CD4-positive, alpha-beta T cell treated with Interleukin-21 for 1 hour (primary cell): ENCODE measurements around the gene PRDM8.
"Not testable (repeated sequence)": the region's sequence is repeated elsewhere in the genome, so short reads cannot be mapped to it uniquely, and the experiment has no call there.

Experiments used
- DNase-seq: peaks from one replicate; pipeline ENCODE4 v3.0.0-alpha.2; 2020

The PRDM8 gene

GRCh38 chr4:80196922-80197573, at the start of gene PRDM8:
PRDM8 (plus strand) TSS chr4:80197503; CDS start chr4:80200081, 2,578 bp downstream.
- DNase-seq: peak; percentile 35

DNA sequence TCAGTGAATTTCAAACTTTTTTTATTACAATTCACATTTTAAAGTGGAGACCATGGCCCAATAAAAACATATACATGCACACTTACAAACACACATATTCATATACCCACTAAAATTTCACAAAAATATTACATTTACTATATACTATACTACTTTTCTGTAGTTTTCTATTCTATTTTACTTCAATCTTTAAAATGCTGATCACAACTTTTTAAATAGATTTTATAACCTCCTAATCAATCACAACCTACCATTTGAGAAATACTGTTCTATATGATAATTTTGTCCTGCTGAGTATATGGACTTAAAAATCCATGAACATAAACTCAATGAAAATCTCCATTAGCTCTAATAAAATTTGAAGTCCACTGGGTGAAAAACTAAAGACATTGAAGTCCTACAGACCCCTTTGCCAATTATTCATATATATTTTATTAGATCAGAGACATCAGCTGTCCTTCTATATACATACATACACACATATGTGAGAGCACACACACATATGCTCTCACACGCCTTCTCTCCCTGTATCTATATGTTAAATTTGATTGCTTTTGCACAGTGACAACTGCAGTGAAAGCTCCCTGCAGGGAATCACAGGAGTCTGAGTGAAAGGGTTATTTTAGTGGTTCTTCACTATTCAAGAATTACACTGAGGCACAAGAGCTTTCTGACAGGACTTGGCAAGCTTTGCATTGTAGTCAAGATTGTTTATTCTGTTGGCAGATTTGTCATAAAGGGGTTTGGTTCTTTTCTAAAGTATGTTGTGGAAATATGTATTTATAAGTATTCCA, 46.7 kb upstream of the PRDM8 start:
- no peak for DNase-seq

DNA sequence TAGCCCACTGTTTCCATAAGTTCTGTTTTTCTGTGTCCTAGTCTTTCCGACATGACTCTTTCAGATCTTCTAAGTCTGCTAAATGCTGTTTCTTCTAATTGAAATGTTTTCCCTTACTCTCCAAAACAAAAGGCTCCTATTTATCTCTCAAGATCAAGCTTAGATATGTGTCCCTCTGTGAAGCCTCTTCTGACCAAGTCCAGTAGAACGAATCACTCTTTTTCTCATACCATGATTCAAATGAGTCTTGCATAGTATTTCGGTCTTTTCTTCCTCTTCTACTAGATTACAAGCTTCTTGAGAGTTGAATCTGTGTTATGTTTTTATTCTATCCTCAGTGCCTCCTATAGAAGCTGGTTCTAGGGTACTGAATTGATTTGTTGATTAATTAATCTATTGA, 45.3 kb upstream of the PRDM8 start:
- no peak for DNase-seq

- no peak for DNase-seq
These were observed 43.3 kb upstream of the PRDM8 start for GRCh38 chr4:80153874-80154544.

DNA sequence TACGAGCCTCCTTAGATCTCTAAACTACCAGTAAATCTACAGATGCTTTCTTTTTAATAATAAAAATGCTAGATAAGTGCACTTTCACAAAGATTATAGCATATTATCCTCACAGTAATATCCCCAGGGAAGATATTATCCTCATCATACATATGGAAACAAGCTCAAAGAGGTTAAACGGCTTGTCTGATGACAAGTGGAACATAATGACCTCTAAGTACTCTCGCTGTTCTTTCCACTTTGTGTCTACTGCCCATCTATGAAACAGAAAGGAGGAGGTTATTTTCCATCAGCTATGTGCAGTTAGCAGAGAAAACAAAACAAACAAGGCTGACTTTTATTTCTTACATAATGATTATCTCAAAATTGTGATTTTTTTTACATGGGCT, 42.8 kb upstream of the PRDM8 start:
- DNase-seq: no peak

DNA sequence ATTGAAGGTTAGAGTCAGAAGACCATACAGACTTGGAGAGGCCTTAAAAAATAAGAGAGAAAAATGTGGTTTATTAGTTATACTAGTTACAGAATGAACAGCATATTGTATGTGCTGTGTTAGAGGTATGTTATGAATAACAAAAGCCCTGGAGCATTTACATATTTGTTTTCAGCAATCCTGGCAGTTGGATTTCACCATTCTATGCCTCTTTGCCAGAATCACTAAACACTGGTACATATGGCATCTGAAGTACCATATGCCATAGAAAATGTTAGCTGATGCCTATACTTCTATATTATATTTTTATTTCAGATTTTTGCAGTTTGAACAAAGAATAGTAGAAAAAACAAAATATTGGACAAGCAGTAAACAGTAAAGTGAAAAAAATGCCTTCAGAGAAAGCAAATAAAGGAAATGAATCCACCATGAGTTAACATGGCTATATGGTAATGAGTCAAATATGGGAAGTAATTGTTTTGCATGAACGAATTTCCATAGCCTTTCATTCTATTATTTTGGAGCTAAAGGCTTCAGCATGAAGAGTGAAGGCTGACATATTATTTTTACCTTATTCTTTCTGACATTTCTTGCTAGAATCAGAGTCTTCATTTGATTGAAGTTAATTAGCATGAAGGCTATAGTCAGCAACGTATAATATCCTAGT, 41.9 kb upstream of the PRDM8 start:
- no peak for DNase-seq

- no peak for DNase-seq
These were observed 40.9 kb upstream of the PRDM8 start for GRCh38 chr4:80156410-80156809.

DNA sequence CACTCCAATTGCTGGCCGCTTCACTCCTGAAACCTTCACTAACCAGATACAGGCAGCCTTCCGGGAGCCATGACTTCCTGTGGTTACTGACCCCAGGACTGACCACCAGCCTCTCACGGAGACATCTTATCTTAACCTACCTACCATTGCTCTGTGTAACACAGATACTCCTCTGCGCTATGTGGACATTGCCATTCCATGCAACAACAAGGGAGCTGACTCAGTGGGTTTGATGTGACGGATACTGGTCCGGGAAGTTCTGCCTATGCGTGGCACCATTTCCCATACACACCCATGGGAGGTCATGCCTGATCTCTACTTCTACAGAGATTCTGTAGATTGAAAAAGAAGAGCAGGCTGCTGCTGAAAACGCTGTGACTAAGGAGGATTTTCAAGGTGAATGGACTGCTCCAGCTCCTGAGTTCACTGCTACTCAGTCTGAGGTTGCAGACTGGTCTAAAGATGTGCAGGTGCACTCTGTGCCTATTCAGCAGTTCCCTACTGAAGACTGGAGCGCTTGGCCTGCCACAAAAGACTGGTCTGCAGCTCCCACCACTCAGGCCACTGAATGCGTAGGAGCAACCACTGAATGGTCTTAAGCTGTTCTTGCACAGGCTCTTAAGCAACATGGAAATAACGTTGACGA, 35.8 kb upstream of the PRDM8 start:
- no peak for DNase-seq

- no peak for DNase-seq
These were observed 34.9 kb upstream of the PRDM8 start for GRCh38 chr4:80162418-80162817.

- DNase-seq: no peak
These were observed 31.4 kb upstream of the PRDM8 start for GRCh38 chr4:80165855-80166254.

DNA sequence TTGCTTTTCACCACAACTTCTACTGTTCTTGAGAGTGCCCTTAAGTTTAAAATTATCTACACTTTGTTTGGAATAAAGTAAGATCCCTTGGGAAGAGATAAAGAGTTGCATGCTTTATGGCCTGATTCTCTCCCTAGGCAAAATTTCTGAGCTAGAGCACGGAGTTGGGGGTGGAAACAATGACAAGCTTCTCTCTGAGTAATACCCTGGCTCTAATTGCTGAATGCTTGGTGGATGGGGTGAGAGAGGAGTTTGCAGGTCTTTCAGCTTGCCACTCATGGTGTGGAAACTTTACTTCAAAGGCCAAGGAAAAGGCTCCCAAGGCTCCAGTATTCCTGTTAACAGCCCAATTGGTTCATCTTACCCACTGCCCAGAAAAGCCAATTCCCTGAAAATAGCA, 26.1 kb upstream of the PRDM8 start:
- no peak for DNase-seq

GRCh38 chr4:80171656-80172055, 25.6 kb upstream of the PRDM8 start:
- no peak for DNase-seq

- DNase-seq: peak; percentile 41
These were observed 25.1 kb upstream of the PRDM8 start for GRCh38 chr4:80172203-80172602.

DNA sequence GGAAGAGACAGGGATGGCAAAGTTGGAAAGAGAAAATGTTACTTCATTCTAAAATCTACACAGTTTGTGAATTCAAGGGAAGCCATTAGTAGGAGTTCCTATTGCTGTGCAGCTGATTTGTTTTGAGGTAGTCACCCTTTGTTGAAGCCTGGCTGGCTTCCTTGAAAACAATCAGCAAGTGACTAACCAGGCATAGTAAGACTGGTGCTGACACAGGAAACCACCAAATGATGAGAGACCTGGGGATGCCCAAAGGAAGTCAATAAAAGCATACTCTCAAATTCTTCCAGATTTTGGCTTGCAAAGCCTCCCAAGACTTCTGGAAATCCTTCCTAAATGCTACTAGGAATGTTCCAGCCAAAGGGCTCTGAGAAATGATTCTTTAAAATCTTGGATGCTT, 23.9 kb upstream of the PRDM8 start:
- DNase-seq: peak; percentile 78

DNA sequence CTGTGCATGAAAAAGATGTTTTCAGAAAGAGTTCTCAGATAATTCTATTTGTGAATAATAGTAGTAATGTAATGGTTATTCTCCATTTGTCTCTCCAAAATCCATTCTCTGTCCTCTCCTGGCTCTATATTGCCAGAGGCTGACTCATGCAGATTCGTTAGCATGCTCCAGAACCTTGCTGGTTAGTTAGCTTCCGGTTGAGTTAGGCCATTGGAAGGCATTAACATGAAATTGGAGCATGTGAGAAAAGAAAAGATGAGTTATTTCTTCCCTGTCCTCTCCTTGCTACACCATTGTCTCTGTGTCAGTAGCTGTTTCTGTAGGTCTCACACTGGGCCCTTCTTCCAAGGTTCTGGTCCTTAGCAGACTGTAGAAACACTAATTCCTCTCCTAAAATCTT, 23.5 kb upstream of the PRDM8 start:
- DNase-seq: no peak

DNA sequence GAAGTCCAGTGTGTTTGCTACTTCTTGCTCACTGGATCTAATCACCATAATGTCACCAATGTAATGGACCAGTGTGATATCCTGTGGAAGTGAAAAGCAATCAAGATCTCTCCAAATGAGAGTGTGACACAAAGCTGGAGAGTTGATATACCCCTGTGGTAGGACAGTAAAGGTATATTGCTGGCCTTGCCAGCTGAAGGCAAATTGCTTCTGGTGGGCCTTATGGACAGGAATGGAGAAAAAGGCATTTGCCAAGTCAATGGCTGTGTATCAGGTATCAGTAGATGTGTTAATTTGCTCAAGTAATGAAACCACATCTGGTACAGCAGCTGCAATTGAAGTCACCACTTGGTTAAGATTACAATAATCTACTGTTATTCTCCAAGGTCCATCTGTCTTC, 19.5 kb upstream of the PRDM8 start:
- DNase-seq: not testable (repeated sequence)

- DNase-seq: no peak
These were observed 18.3 kb upstream of the PRDM8 start for GRCh38 chr4:80178964-80179363.

GRCh38 chr4:80179637-80180161, 17.6 kb upstream of the PRDM8 start:
- DNase-seq: no peak

DNA sequence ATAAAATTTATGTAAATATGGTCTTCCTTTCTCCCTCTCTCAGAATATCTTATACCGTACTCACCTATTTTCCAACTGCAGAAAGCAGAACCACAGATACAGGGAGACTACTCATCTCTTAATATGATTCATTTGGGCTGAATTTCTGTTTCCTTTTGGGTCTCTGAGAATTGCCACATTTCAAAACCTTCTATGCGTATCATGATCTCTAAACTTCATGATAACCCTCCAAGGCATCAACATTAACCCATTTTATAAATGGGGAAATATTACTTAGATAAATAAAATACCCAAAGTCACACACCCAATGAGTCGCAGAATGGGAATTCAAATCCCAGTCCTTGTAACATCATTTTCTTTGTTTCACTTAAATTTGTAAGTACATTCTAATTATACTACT, 16.6 kb upstream of the PRDM8 start:
- no peak for DNase-seq

GRCh38 chr4:80182237-80182866, 15.0 kb upstream of the PRDM8 start:
- peak; percentile 51 for DNase-seq

DNA sequence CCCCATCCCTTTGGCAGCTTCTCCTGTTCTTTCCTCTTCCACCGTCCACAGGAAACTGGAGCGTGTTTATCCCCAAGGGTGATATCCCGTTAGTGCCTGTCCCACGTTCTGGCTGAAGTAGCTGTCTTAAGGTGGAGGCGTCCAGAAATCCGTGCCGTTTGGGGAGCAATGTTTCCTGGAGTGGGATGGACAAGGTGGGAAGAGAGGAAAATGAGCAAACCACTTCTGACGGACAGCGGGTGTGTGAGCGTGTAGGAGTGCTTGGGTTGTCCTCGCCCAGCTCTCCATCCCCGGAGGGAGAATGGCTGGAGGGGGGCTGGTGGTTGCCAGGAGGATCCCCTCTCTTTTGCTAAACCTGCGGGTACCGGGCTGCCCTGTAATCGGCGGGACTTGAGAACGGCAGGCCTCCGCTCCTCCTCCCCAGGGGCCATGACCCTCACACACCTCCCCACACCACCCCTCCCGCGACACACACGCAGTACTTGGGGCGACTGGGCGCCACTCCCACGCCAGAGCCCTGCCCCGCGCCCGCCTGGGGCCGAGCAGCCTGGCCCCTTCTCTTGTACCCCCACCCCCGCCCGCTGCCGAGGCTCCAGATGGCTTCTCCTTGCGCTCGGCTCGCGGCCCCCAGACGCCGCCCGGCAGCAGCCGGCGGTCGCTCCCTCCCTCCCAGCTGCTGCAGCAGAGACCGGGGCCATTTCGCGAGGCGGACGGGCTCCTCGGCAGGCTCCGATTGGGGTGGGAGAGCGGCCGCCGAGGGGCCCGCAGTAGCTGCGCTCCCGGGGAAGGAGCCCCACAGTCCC, 13.9 kb upstream of the PRDM8 start:
- peak; percentile 57 for DNase-seq
